Measurements from ENCODE around the gene MYH9.

MYH9 gene

DNA sequence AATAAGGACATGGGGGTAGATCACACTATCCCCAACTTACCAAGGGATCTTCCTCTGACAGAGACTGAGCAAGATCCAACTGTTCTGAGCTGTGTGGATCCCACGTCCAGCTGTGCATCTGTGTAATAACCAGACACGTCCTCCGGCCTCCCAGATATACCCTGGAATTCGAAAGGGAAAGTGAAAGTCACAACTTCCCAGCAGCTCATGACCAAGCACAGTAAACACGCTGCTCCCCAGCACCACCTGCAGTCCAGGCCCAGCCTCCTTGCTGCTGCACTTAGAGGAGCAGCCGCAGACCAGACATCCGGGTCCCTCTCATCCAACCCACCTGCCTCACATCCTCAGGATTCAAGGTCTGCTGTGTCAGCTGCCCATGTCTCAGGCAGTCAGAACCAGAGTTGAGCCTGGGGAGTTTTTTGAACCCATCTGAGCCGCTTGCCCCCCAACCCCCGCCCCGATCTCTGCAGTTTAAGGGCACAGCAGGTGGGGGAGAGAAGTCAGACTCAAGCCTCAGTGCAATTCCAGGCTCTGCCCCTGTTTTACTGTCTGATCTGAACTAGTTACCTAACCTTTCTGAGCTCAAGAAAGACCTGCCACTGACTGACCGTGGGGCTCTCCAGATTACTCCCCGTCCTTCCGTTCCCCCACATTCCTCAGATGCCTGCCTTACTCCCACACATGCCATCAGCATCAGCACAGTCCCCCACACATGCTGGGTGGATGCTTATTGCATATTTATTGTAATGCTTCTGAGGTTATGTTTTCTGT is 148.2 kb downstream of the MYH9 start, which contains the start of gene APOL2:
TSS of gene APOL2 (minus strand) at position 127 of the 771 bp plus-strand sequence. CDS start 6,365 bp downstream, outside the sequence.
- DNase-seq = peak; percentile 87

DNA sequence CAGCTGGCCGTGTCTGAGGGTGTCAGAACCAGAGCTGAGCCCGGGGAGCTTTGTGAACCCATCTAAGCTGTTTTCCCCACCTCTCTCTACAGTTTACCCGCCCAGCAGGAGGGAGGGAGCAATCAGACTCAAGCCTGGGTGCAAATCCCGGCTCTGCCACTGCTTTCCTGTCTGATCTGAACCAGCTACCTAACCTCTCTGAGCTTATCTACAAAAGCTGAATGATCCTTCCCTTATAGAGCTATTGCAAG is 148.7 kb downstream of the MYH9 start:
- no peak for DNase-seq

GRCh38 chr22:36238373-36239149 is 149.2 kb downstream of the MYH9 start:
- peak; percentile 31 for DNase-seq

- no peak for DNase-seq
These were observed 150.1 kb downstream of the MYH9 start for GRCh38 chr22:36237462-36238372.

DNA sequence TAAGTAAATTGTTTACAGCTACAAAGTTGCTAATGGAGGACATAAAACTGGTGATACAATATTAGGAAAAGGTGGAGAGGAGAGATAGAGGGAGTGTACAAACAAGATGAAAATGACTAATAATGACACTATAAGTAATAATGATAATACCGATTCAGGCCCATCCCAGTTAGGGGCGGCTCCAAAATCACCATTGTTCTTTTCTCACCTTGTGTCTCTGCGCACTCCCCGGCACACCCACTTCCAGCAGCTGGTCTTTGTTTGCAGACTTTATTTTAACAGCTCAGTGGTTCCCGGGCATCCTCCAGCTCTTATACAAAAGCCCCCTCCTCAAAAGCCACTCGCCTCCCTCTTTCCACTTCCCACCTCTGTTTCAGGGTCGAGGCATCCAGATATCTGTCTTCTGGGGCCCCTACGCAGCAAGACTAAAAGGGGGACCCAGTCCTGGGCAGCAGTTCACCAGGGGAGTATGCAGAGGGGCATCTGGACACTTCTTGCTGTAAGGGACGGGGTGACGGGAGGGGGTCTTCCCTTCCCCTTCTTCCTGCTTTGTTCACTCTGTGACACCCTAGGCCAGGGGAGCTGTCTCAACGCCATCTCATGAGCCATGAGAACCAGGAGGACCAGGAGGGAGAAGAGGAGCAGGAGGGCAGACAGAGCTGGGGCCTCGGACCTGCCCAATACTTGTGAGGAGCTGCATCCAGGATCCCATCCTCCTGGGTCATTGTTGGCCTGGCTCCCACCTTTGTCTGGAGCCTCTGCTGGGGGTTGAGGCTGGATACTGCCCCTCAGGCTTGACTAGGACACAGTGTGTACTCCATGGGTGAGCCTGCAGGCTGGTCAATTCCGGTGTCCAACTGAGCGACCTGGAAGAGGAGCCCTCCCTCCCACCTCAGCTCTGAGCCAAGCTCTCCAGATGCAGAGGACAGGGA is 151.1 kb downstream of the MYH9 start:
- DNase-seq = no peak

- no peak for DNase-seq
These were observed 152.2 kb downstream of the MYH9 start for GRCh38 chr22:36235585-36235984.

GRCh38 chr22:36234919-36235318 is 152.8 kb downstream of the MYH9 start:
- DNase-seq = no peak

GRCh38 chr22:36234213-36234612 is 153.6 kb downstream of the MYH9 start:
- no peak for DNase-seq

GRCh38 chr22:36233796-36234195 is 154.0 kb downstream of the MYH9 start:
- no peak for DNase-seq

DNA sequence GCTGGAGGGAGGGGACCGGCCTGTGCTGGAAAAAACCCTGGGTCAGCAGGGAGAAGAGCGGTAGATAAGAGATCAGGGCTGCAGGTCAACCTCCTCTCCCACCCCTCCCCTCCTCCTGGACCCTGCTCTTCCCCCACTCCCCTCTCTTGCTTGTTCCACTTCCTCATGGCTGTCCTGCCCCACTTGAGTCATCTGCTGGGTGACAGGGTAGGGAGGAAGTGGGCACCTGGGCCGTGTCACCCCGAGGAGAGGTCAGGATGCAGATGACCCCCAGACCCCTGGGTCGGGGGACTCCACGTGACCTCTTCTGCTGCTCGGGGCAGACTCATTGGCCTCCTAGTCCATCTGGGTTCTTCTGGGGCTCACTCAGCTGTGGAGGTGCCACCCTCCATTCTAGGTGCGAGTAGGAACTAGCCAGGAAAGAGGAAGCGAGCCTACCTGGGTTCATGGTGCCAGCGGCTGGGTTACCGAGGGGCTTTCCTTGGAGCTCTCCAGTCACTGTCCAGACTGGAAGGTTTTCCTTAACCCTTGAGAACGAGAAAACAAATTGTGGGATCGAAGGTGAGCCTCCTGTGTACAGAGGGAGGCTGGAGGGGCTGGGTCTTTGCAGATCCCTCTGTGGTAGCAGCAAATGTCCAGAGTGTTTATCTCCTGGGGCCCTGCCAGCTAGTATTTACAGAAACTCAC is 154.9 kb downstream of the MYH9 start:
- DNase-seq = no peak

Data from midbrain (tissue), 1 donor.